Stimulated activated CD4-positive, alpha-beta T cell treated with anti-CD3 and anti-CD28 coated beads, Interleukin-15, amount 100 ng/mL, for 24 hours (primary cell): Measurements from ENCODE around the gene CPLX1.
A peak's percentile ranks its signal among the peaks of the same experiment; 100 is the strongest.
"Not testable (repeated sequence)": the region's sequence is repeated elsewhere in the genome, so short reads cannot be mapped to it uniquely, and the experiment has no call there.

Experiments
- DNase-seq: peaks from one replicate; pipeline ENCODE4 v3.0.0-alpha.2; 2020

The CPLX1 gene

GRCh38 chr4:819401-820229 is 6.3 kb downstream of the CPLX1 start:
- DNase-seq = no peak

GRCh38 chr4:818106-818921 is 7.6 kb downstream of the CPLX1 start:
- no peak for DNase-seq

- no peak for DNase-seq
Observed at GRCh38 chr4:815464-816146, 10.3 kb downstream of the CPLX1 start.

- no peak for DNase-seq
Observed at GRCh38 chr4:814312-814850, 11.5 kb downstream of the CPLX1 start.

GRCh38 chr4:813900-814299 is 12.0 kb downstream of the CPLX1 start:
- DNase-seq = no peak

- DNase-seq = no peak
Observed at GRCh38 chr4:808860-809570, 16.9 kb downstream of the CPLX1 start.

- no peak for DNase-seq
Observed at GRCh38 chr4:807792-808191, 18.1 kb downstream of the CPLX1 start.

- DNase-seq = not testable (repeated sequence)
Observed at GRCh38 chr4:806979-807378, 18.9 kb downstream of the CPLX1 start.

GRCh38 chr4:804804-805203 is 21.1 kb downstream of the CPLX1 start:
- DNase-seq = no peak

GRCh38 chr4:803884-804283 is 22.0 kb downstream of the CPLX1 start:
- DNase-seq = no peak

GRCh38 chr4:801436-802124 is 24.3 kb downstream of the CPLX1 start:
- no peak for DNase-seq

- no peak for DNase-seq
Observed at GRCh38 chr4:797066-797465, 28.9 kb downstream of the CPLX1 start.

- DNase-seq = no peak
Observed at GRCh38 chr4:796206-796605, 29.7 kb downstream of the CPLX1 start.

GRCh38 chr4:795726-796119 is 30.2 kb downstream of the CPLX1 start:
- DNase-seq = no peak

- DNase-seq = peak; percentile 38
Observed at GRCh38 chr4:794900-795725, 30.8 kb downstream of the CPLX1 start.

- no peak for DNase-seq
Observed at GRCh38 chr4:793941-794621, 31.8 kb downstream of the CPLX1 start.

- DNase-seq = no peak
Observed at GRCh38 chr4:793093-793861, 32.7 kb downstream of the CPLX1 start.

- peak; percentile 49 for DNase-seq
Observed at GRCh38 chr4:792626-793092, 33.3 kb downstream of the CPLX1 start.

GRCh38 chr4:791898-792625 is 33.9 kb downstream of the CPLX1 start:
- peak; percentile 71 for DNase-seq
